Kidney (tissue), 14 donors: ENCODE data around the gene XYLT1. TPM values are rescaled to one million over a fixed set of nuclear protein-coding genes. Genes with fewer than 3 reads are reported as not detected.

Source experiments
- DNase-seq, 5 donors: peaks; one replicate each; pipeline ENCODE4 v3.0.0-alpha.2; 2013 to 2020
- FAIRE-seq: peaks from 2 replicates; lab custom pipeline; 2012; peaks lifted over from hg19 to GRCh38; lab: Jason Lieb, UNC
- H3K27ac ChIP-seq, 2 donors: one replicate each; pipeline ENCODE4 v1.7.0; 2013; ENCODE audit warnings: low read depth in 2 of 2, low read length in 2 of 2, inconsistent platforms in 1 of 2
- H3K27me3 ChIP-seq: one replicate; pipeline ENCODE4 v1.7.1; 2013; ENCODE audit warnings: low read length, inconsistent platforms; ENCODE audit not compliant: control insufficient read depth, insufficient read depth
- H3K36me3 ChIP-seq, 3 donors: one replicate each; pipeline versions ENCODE4 v1.7.0 to v1.7.1; 2013; ENCODE audit warnings: low read length in 3 of 3, control low read depth in 1 of 3, inconsistent platforms in 1 of 3; ENCODE audit not compliant: insufficient read depth in 3 of 3, control insufficient read depth in 2 of 3
- H3K4me1 ChIP-seq, 3 donors: one replicate each; pipeline versions ENCODE4 v1.7.0 to v1.7.1; 2013; ENCODE audit warnings: low read length in 3 of 3, inconsistent platforms in 1 of 3, low read depth in 1 of 3; ENCODE audit not compliant: control insufficient read depth in 2 of 3, insufficient read depth in 2 of 3
- H3K4me3 ChIP-seq, 3 donors: one replicate each; pipeline versions ENCODE4 v1.7.0 to v1.8.1; 2013; ENCODE audit warnings: low read length in 3 of 3, control low read depth in 1 of 3, inconsistent platforms in 1 of 3
- H3K9ac ChIP-seq, 3 donors: one replicate each; pipeline versions ENCODE4 v1.7.0 to v1.7.1; 2013; ENCODE audit warnings: low read length in 3 of 3, control low read depth in 1 of 3, inconsistent platforms in 1 of 3
- H3K9me3 ChIP-seq, 3 donors: one replicate each; pipeline versions ENCODE4 v1.7.0 to v1.7.1; 2013; ENCODE audit warnings: low read length in 3 of 3, control low read depth in 1 of 3, inconsistent platforms in 1 of 3; ENCODE audit not compliant: control insufficient read depth in 2 of 3, insufficient read depth in 1 of 3
- intact Hi-C: fragments of 100-400 bp; cut with DNase I; formaldehyde crosslinking; loops from one replicate; pipeline ENCODE4 v1.11.1; 2022
- polyA plus RNA-seq: library from polyadenylated mRNA; stranded (reverse); fragments of 350-450 nt; fragmentation: Illumina TruSeq; extraction: RNeasy Lipid Tissue Mini Kit (QIAGEN cat#74804); gene quantifications from one replicate; pipeline ENCODE4 v1.2.3, GENCODE V29; 2014; ENCODE audit warnings: low read depth, low replicate concordance; ENCODE audit not compliant: insufficient read depth
- total RNA-seq: library from RNA; stranded (reverse); fragmentation: NEBNext Ultra II Directional; extraction: Animal tissue kit (Norgen Biotek cat#: 25700); gene quantifications from one replicate; pipeline ENCODE4 v1.2.1, GENCODE V29; 2021
- TF ChIP-seq, protein P1 (sequence below): IDR thresholded peaks from 3 replicates; pipeline ENCODE4 v1.5.1; 2012; ENCODE audit warnings: mild to moderate bottlenecking, moderate library complexity, borderline replicate concordance; ENCODE audit not compliant: insufficient read depth; ENCODE audit errors: extremely low read depth
- donor health status: control.
- donor health status: control.
- donor health status: control.
- donor health status: control.
- donor health status: control.
- donor health status: DM: yes; HTN: yes; CAD: no.
- donor health status: Normal renal cell carcinoma (clear cell type).

XYLT1 gene
- total and polyA plus RNA-seq, 2 donors from 2014 or later = 0.52 to 7.6 TPM

DNA sequence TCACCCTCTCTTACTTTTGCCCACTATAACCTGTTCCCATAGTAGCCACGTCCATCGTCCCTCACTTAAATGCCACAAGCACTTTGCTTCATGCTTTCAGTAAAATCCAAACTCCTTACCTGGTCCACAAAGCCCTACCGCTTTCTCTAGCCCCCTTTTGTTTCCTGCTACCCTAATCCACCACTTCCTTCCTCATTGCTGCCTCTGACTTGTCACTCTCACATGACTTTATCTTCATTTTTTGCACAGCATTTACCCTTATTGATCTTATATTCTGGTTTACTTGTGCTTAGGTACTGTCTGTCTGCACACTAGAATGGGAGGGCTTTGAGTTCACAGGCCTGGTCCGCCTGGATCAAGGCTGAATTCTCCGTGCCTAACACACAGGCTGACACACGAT lies 340.0 kb downstream of the XYLT1 start:
- Histone ChIP-seq H3K36me3 (no peaks in the 10 kb centered on the region), H3K4me1 (no peaks in the 10 kb centered on the region), H3K9me3 (no peaks in the 10 kb centered on the region), H3K4me3 (no peak overlapping the region), H3K27ac (no peak overlapping the region), H3K9ac (no peak overlapping the region), H3K27me3 (no peaks in the 10 kb centered on the region)
- FAIRE-seq (no peak), DNase-seq (no peak)
- TF ChIP-seq, protein P1, sequence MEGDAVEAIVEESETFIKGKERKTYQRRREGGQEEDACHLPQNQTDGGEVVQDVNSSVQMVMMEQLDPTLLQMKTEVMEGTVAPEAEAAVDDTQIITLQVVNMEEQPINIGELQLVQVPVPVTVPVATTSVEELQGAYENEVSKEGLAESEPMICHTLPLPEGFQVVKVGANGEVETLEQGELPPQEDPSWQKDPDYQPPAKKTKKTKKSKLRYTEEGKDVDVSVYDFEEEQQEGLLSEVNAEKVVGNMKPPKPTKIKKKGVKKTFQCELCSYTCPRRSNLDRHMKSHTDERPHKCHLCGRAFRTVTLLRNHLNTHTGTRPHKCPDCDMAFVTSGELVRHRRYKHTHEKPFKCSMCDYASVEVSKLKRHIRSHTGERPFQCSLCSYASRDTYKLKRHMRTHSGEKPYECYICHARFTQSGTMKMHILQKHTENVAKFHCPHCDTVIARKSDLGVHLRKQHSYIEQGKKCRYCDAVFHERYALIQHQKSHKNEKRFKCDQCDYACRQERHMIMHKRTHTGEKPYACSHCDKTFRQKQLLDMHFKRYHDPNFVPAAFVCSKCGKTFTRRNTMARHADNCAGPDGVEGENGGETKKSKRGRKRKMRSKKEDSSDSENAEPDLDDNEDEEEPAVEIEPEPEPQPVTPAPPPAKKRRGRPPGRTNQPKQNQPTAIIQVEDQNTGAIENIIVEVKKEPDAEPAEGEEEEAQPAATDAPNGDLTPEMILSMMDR = no peak
- intact Hi-C loops = no loop called here

GRCh38 chr16:17129971-17130370 lies 340.8 kb downstream of the XYLT1 start:
- Histone ChIP-seq H3K9me3 (no peaks in the 10 kb centered on the region), H3K9ac (no peak overlapping the region), H3K4me1 (no peaks in the 10 kb centered on the region), H3K36me3 (no peaks in the 10 kb centered on the region), H3K4me3 (no peak overlapping the region), H3K27me3 (no peaks in the 10 kb centered on the region), H3K27ac (no peak overlapping the region)
- intact Hi-C loops = no loop called here
- FAIRE-seq = no peak
- TF ChIP-seq, protein P1 = no peak
- DNase-seq = no peak

- no peaks in the 10 kb centered on the region for H3K36me3 ChIP-seq
- DNase-seq (no peak), FAIRE-seq (no peak)
- no peak overlapping the region for H3K27ac ChIP-seq
- intact Hi-C loops = no loop called here
- H3K4me3 ChIP-seq = no peak overlapping the region
- no peaks in the 10 kb centered on the region for H3K4me1 ChIP-seq
- H3K27me3 ChIP-seq = no peaks in the 10 kb centered on the region
- TF ChIP-seq, protein P1 = no peak
- H3K9ac ChIP-seq = no peak overlapping the region
- no peaks in the 10 kb centered on the region for H3K9me3 ChIP-seq
Measured at GRCh38 chr16:17128791-17129190, 342.0 kb downstream of the XYLT1 start.

GRCh38 chr16:17126156-17126555 lies 344.6 kb downstream of the XYLT1 start:
- no peaks in the 10 kb centered on the region for H3K27me3 ChIP-seq
- no peak overlapping the region for H3K27ac ChIP-seq
- no peak overlapping the region for H3K9ac ChIP-seq
- H3K36me3 ChIP-seq = no peaks in the 10 kb centered on the region
- no peak for DNase-seq
- intact Hi-C loops = no loop called here
- TF ChIP-seq, protein P1 = no peak
- FAIRE-seq = no peak
- H3K9me3 ChIP-seq = no peaks in the 10 kb centered on the region
- H3K4me1 ChIP-seq = no peaks in the 10 kb centered on the region
- H3K4me3 ChIP-seq = no peak overlapping the region
